HCT116 (cell line): ENCODE measurements around the gene TENM3. TPM values are rescaled to one million over a fixed set of nuclear protein-coding genes. Genes with fewer than 3 reads are reported as not detected.

Source experiments
- ATAC-seq: fragments of 200-7000 bp; cut with Tn5 transposase; 2 replicates; pipeline ENCODE4 v1.9.1; 2020; ENCODE audit warnings: mild to moderate bottlenecking, moderate library complexity
- BruUV-seq: library from RNA; stranded (reverse); fragments of 400-500 nt; replicated peaks from 2 replicates; lab custom pipeline; 2021; lab: Mats Ljungman, UMichigan
- CTCF ChIA-PET: fragments of 300-600 bp; sonication (Branson Sonifier 250); formaldehyde crosslinking; loops from one replicate; lab custom pipeline; 2021; ENCODE audit warnings: antibody characterized with exemption; lab: Charles Lee
- POLR2A ChIA-PET: fragments of 300-600, 350-600 bp; sonication (Branson Sonifier 250); formaldehyde crosslinking; loops from one replicate; lab custom pipeline; 2021; ENCODE audit warnings: antibody characterized with exemption; lab: Charles Lee
- RAD21 ChIA-PET, 2 experiments: fragments of 300-600 bp; sonication (Branson Sonifier 250); formaldehyde crosslinking; loops; one replicate each; lab custom pipeline; 2023; ENCODE audit warnings: low total read pairs in 2 of 2; ENCODE audit not compliant: uncharacterized antibody in 2 of 2, unreplicated experiment in 2 of 2, low non-redundant PET in 1 of 2; lab: Charles Lee
- DNase-seq: peaks from one replicate; pipeline ENCODE4 v3.0.0-alpha.2; 2010; ENCODE audit warnings: low read depth, low spot score
- H2AFZ ChIP-seq: fragments of 200-600 bp; shearing (Covaris generic), sonication (generic); 2 replicates; pipeline ENCODE4 v1.6.1; 2017; ENCODE audit warnings: low read depth, mixed run types, mixed read lengths, antibody characterized with exemption, low read length; ENCODE audit not compliant: poor library complexity, severe bottlenecking
- H3K27ac ChIP-seq: 2 replicates; pipeline ENCODE4 v1.5.1; 2012; ENCODE audit warnings: low read depth, low read length
- H3K27me3 ChIP-seq: fragments of 200-600 bp; sonication (generic); 2 replicates; pipeline ENCODE4 v1.6.1; 2016; ENCODE audit warnings: mixed run types, low read length, mixed read lengths; ENCODE audit not compliant: insufficient read depth
- H3K36me3 ChIP-seq, 2 experiments: fragments of 200-500 bp in 1 of 2; fragments of 200-600 bp in 1 of 2; sonication (Bioruptor generic) in 1 of 2; sonication (generic) in 1 of 2; 2 replicates each; pipeline versions ENCODE4 v1.5.1 to v1.6.1; 2014 to 2016; ENCODE audit warnings: low read length in 2 of 2, inconsistent platforms in 1 of 2, mixed read lengths in 1 of 2, mixed run types in 1 of 2; ENCODE audit not compliant: insufficient read depth in 2 of 2, control insufficient read depth in 1 of 2
- H3K4me1 ChIP-seq, 2 experiments: fragments of 200-600 bp in 1 of 2; sonication (generic) in 1 of 2; 2 replicates each; pipeline versions ENCODE4 v1.5.1 to v1.6.1; 2012 to 2017; ENCODE audit warnings: low read length in 2 of 2, inconsistent platforms in 1 of 2, mild to moderate bottlenecking in 1 of 2, mixed read lengths in 1 of 2, mixed run types in 1 of 2, moderate library complexity in 1 of 2; ENCODE audit not compliant: insufficient read depth in 2 of 2, control insufficient read depth in 1 of 2
- H3K4me2 ChIP-seq: fragments of 200-600 bp; sonication (generic); 2 replicates; pipeline ENCODE4 v1.6.1; 2017; ENCODE audit warnings: mixed run types, low read length, mixed read lengths
- H3K4me3 ChIP-seq, 2 experiments: fragments of 200-600 bp in 1 of 2; sonication (generic) in 1 of 2; replicated peaks in 1 of 2; 2 replicates each; pipeline ENCODE4 v1.5.1; 2011 to 2016; ENCODE audit warnings: low read length in 2 of 2, control low read depth in 1 of 2, low read depth in 1 of 2, mild to moderate bottlenecking in 1 of 2, mixed read lengths in 1 of 2, mixed run types in 1 of 2
- H3K79me2 ChIP-seq: fragments of 200-600 bp; sonication (generic); 2 replicates; pipeline ENCODE4 v1.6.1; 2017; ENCODE audit warnings: mild to moderate bottlenecking, mixed run types, low read length, moderate library complexity, mixed read lengths; ENCODE audit not compliant: insufficient read depth
- H3K9ac ChIP-seq: fragments of 200-600 bp; sonication (generic); 2 replicates; pipeline ENCODE4 v1.6.1; 2016; ENCODE audit warnings: low read length, mixed read lengths
- H3K9me2 ChIP-seq: fragments of 200-600 bp; sonication (generic), shearing (Covaris generic); 2 replicates; pipeline ENCODE4 v1.6.1; 2017; ENCODE audit warnings: mixed run types, mild to moderate bottlenecking, moderate library complexity; ENCODE audit not compliant: insufficient read depth
- H3K9me3 ChIP-seq, 2 experiments: fragments of 200-500 bp in 1 of 2; fragments of 200-600 bp in 1 of 2; sonication (Bioruptor generic) in 1 of 2; sonication (generic) in 1 of 2; 2 replicates each; pipeline ENCODE4 v1.6.1; 2014 to 2017; ENCODE audit warnings: low read length in 2 of 2, mixed read lengths in 2 of 2, inconsistent platforms in 1 of 2, low read depth in 1 of 2, mild to moderate bottlenecking in 1 of 2, mixed run types in 1 of 2, moderate library complexity in 1 of 2; ENCODE audit not compliant: control insufficient read depth in 1 of 2, insufficient read depth in 1 of 2
- H4K20me1 ChIP-seq: fragments of 200-600 bp; sonication (generic), shearing (Covaris generic); 2 replicates; pipeline ENCODE4 v1.6.1; 2017; ENCODE audit warnings: mixed run types, mild to moderate bottlenecking, moderate library complexity; ENCODE audit not compliant: insufficient read depth
- ATF3 ChIP-seq: IDR thresholded peaks from 2 replicates; pipeline ENCODE4 v1.6.1; 2012
- CBX3 ChIP-seq: IDR thresholded peaks from 2 replicates; pipeline ENCODE4 v1.6.1; 2012; ENCODE audit warnings: low read depth
- CEBPB ChIP-seq: IDR thresholded peaks from 2 replicates; pipeline ENCODE4 v1.6.1; 2012; ENCODE audit warnings: low read depth
- CTCF ChIP-seq, 3 experiments: fragments of 200-600 bp in 1 of 3; sonication (generic) in 1 of 3; IDR thresholded peaks in 2 of 3; conservative IDR thresholded peaks in 1 of 3; 2 replicates each; pipeline ENCODE4 v1.5.1; 2012 to 2017; ENCODE audit warnings: low read depth in 2 of 3, low read length in 2 of 3, antibody characterized with exemption in 1 of 3, borderline replicate concordance in 1 of 3, control low read depth in 1 of 3, mild to moderate bottlenecking in 1 of 3, mixed read lengths in 1 of 3, mixed run types in 1 of 3, moderate library complexity in 1 of 3; ENCODE audit not compliant: insufficient read depth in 1 of 3
- EZH2phosphoT487 ChIP-seq: fragments of 200-600 bp; IDR thresholded peaks from 2 replicates; pipeline ENCODE4 v1.6.1; 2018; ENCODE audit warnings: antibody characterized with exemption, borderline replicate concordance
- FOSL1 ChIP-seq: IDR thresholded peaks from 2 replicates; pipeline ENCODE4 v1.6.1; 2012; ENCODE audit warnings: low read depth
- JUND ChIP-seq: IDR thresholded peaks from 2 replicates; pipeline ENCODE4 v1.6.1; 2012
- MAX ChIP-seq: IDR thresholded peaks from 2 replicates; pipeline ENCODE4 v1.6.1; 2012
- RAD21 ChIP-seq: IDR thresholded peaks from 2 replicates; pipeline ENCODE4 v1.6.1; 2012; ENCODE audit warnings: low read depth, mild to moderate bottlenecking
- REST ChIP-seq: IDR thresholded peaks from 2 replicates; pipeline ENCODE4 v1.6.1; 2012; ENCODE audit warnings: low read depth
- SIN3A ChIP-seq: IDR thresholded peaks from 2 replicates; pipeline ENCODE4 v1.6.1; 2012; ENCODE audit warnings: low read depth
- SP1 ChIP-seq: IDR thresholded peaks from 2 replicates; pipeline ENCODE4 v1.6.1; 2012; ENCODE audit warnings: low read depth
- TCF7L2 ChIP-seq: IDR thresholded peaks from 2 replicates; pipeline ENCODE4 v1.7.0; 2011; ENCODE audit warnings: borderline replicate concordance, inconsistent platforms; ENCODE audit not compliant: insufficient read depth, insufficient read length; ENCODE audit errors: extremely low read depth
- YY1 ChIP-seq: IDR thresholded peaks from 2 replicates; pipeline ENCODE4 v1.6.1; 2011; ENCODE audit warnings: low read length, low read depth, moderate library complexity, mild to moderate bottlenecking; ENCODE audit not compliant: insufficient replicate concordance; ENCODE audit errors: extremely low read depth
- intact Hi-C: fragments of 100-400 bp; cut with micrococcal nuclease; formaldehyde crosslinking; loops from 2 replicates; pipeline ENCODE4 v1.10.0; 2022
- total RNA-seq: library from RNA; stranded (reverse); gene quantifications from one replicate; pipeline ENCODE4 v1.2.1, GENCODE V29; 2021; ENCODE audit not compliant: unreplicated experiment

The TENM3 gene
- total RNA-seq, 1 experiment from 2014 or later: 0.54 TPM

GRCh38 chr4:182554736-182555135 lies 311.5 kb downstream of the TENM3 start:
- H3K27ac ChIP-seq: no peak overlapping the region
- no peaks in the 10 kb centered on the region for H3K36me3 ChIP-seq
- intact Hi-C loops: no loop called here
- H3K4me2 ChIP-seq: no peak overlapping the region
- H4K20me1 ChIP-seq: no peaks in the 10 kb centered on the region; the same call in 1 of the 2 replicates
- peaks cover 53% of the 10 kb centered on the region for H3K27me3 ChIP-seq
- CTCF ChIA-PET: no interaction called here
- TF ChIP-seq TCF7L2: no peak
- TF ChIP-seq JUND: no peak
- TF ChIP-seq CTCF (IDR thresholded peaks at IDR 0.05 in 2 of 3, conservative IDR thresholded peaks at IDR 0.05 in 1 of 3; ENCODE audit: borderline replicate concordance in 1 of 3, insufficient read depth in 1 of 3, low read depth in 2 of 3, low read length in 2 of 3): no peak
- TF ChIP-seq RAD21: no peak
- no peak for TF ChIP-seq ATF3
- TF ChIP-seq YY1: no peak
- TF ChIP-seq SIN3A: no peak
- TF ChIP-seq SP1: no peak
- POLR2A ChIA-PET: no interaction called here
- no peaks in the 10 kb centered on the region for H3K79me2 ChIP-seq
- no peaks in the 10 kb centered on the region for H3K9me3 ChIP-seq
- DNase-seq: no peak
- no peak overlapping the region for H2AFZ ChIP-seq
- BruUV-seq: no TSS peak
- ATAC-seq: no peak
- H3K4me1 ChIP-seq: no peaks in the 10 kb centered on the region
- H3K4me3 ChIP-seq: no peak overlapping the region
- no peak overlapping the region for H3K9ac ChIP-seq
- RAD21 ChIA-PET: no interaction called here
- no peaks in the 10 kb centered on the region for H3K9me2 ChIP-seq

- Histone ChIP-seq H3K9me3 (no peaks in the 10 kb centered on the region), H3K9ac (no peak overlapping the region), H3K4me2 (no peak overlapping the region), H3K4me1 (no peaks in the 10 kb centered on the region), H3K9me2 (no peaks in the 10 kb centered on the region), H4K20me1 (no peaks in the 10 kb centered on the region; the same call in 1 of the 2 replicates), H2AFZ (no peak overlapping the region), H3K27me3 (peaks cover 57% of the 10 kb centered on the region), H3K36me3 (no peaks in the 10 kb centered on the region), H3K79me2 (no peaks in the 10 kb centered on the region), H3K27ac (no peak overlapping the region), H3K4me3 (no peak overlapping the region)
- intact Hi-C loops: no loop called here
- CTCF ChIA-PET: no interaction called here
- RAD21 ChIA-PET: no interaction called here
- BruUV-seq: no TSS peak
- ATAC-seq (no peak), DNase-seq (no peak)
- POLR2A ChIA-PET: no interaction called here
- TF ChIP-seq CBX3 (no peak), EZH2phosphoT487 (no peak), REST (no peak), SIN3A (no peak), FOSL1 (no peak), JUND (no peak), MAX (no peak), CEBPB (no peak)
Measured at GRCh38 chr4:182555997-182556418, 312.8 kb downstream of the TENM3 start.
